Gastroesophageal sphincter (tissue), 3 donors: ENCODE data around the gene LDB2.

Source experiments
- POLR2A ChIP-seq, 2 donors: fragments of 450-650 bp; IDR thresholded peaks; one replicate each; pipeline ENCODE4 v1.6.1; 2017; ENCODE audit warnings: antibody characterized with exemption in 2 of 2, mild to moderate bottlenecking in 2 of 2, moderate library complexity in 1 of 2
- TF ChIP-seq, protein P1 (sequence below), 4 experiments: fragments of 200-600 bp in 2 of 4; fragments of 450-650 bp in 2 of 4; sonication (generic) in 1 of 4; IDR thresholded peaks; one replicate each; pipeline ENCODE4 v1.5.1; 2017 to 2019; ENCODE audit warnings: antibody characterized with exemption in 4 of 4, mild to moderate bottlenecking in 2 of 4, moderate library complexity in 2 of 4

- TF ChIP-seq POLR2A (IDR thresholded peaks at IDR 0.05), result no peak
- TF ChIP-seq, protein P1, sequence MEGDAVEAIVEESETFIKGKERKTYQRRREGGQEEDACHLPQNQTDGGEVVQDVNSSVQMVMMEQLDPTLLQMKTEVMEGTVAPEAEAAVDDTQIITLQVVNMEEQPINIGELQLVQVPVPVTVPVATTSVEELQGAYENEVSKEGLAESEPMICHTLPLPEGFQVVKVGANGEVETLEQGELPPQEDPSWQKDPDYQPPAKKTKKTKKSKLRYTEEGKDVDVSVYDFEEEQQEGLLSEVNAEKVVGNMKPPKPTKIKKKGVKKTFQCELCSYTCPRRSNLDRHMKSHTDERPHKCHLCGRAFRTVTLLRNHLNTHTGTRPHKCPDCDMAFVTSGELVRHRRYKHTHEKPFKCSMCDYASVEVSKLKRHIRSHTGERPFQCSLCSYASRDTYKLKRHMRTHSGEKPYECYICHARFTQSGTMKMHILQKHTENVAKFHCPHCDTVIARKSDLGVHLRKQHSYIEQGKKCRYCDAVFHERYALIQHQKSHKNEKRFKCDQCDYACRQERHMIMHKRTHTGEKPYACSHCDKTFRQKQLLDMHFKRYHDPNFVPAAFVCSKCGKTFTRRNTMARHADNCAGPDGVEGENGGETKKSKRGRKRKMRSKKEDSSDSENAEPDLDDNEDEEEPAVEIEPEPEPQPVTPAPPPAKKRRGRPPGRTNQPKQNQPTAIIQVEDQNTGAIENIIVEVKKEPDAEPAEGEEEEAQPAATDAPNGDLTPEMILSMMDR (IDR thresholded peaks at IDR 0.05), result no peak
Measured at GRCh38 chr4:16785793-16786527, 112.5 kb downstream of the LDB2 start.
